CD14-positive monocyte (primary cell): ENCODE measurements around the gene ZFP36L1. TPM values are rescaled to one million over a fixed set of nuclear protein-coding genes. Genes with fewer than 3 reads are reported as not detected.

Experiments
- DNase-seq, 3 donors: peaks; one replicate each; pipeline ENCODE4 v3.0.0-alpha.2; 2011 to 2022
- H2AFZ ChIP-seq: 2 replicates; pipeline ENCODE4 v1.6.0; 2012; ENCODE audit warnings: mild to moderate bottlenecking, low read depth, low read length, inconsistent platforms; ENCODE audit not compliant: insufficient read depth, poor library complexity, severe bottlenecking
- H3K27ac ChIP-seq, 2 donors: 1 replicate in 1 of 2; 2 replicates in 1 of 2; pipeline ENCODE4 v1.5.1; 2012 to 2013; ENCODE audit warnings: low read length in 2 of 2, control low read depth in 1 of 2, inconsistent platforms in 1 of 2, low read depth in 1 of 2, mild to moderate bottlenecking in 1 of 2
- H3K27me3 ChIP-seq, 2 donors: one replicate each; pipeline versions ENCODE4 v1.6.0 to v1.6.1; 2011 to 2013; ENCODE audit warnings: low read length in 2 of 2; ENCODE audit not compliant: control insufficient read depth in 2 of 2, insufficient read depth in 2 of 2
- H3K36me3 ChIP-seq, 2 donors: replicated peaks in 1 of 2; 1 replicate in 1 of 2; 2 replicates in 1 of 2; pipeline versions ENCODE4 v1.5.1 to v1.6.1; 2012 to 2013; ENCODE audit warnings: low read length in 2 of 2, control low read depth in 1 of 2, inconsistent platforms in 1 of 2, mild to moderate bottlenecking in 1 of 2; ENCODE audit not compliant: insufficient read depth in 2 of 2, control insufficient read depth in 1 of 2
- H3K4me1 ChIP-seq, 2 donors: 1 replicate in 1 of 2; 2 replicates in 1 of 2; pipeline versions ENCODE4 v1.5.1 to v1.6.1; 2012 to 2013; ENCODE audit warnings: low read length in 2 of 2, control low read depth in 1 of 2, inconsistent platforms in 1 of 2, mild to moderate bottlenecking in 1 of 2, moderate library complexity in 1 of 2; ENCODE audit not compliant: insufficient read depth in 2 of 2, control insufficient read depth in 1 of 2
- H3K4me2 ChIP-seq: replicated peaks from 2 replicates; pipeline ENCODE3; 2012; ENCODE audit warnings: low read length, moderate library complexity, mild to moderate bottlenecking; ENCODE audit not compliant: poor library complexity, severe bottlenecking; ENCODE audit errors: extremely low read depth
- H3K4me3 ChIP-seq, 3 experiments: fragments of 200-600 bp in 1 of 3; sonication (generic) in 1 of 3; replicated peaks in 1 of 3; 1 replicate in 2 of 3; 2 replicates in 1 of 3; pipeline ENCODE4 v1.5.1; 2011 to 2013; ENCODE audit warnings: low read length in 3 of 3, mild to moderate bottlenecking in 3 of 3, control low read depth in 2 of 3, low read depth in 2 of 3, inconsistent platforms in 1 of 3, moderate library complexity in 1 of 3
- H3K79me2 ChIP-seq: 2 replicates; pipeline ENCODE4 v1.6.0; 2012; ENCODE audit warnings: mild to moderate bottlenecking, control low read depth, inconsistent platforms, low read length, moderate library complexity; ENCODE audit not compliant: insufficient read depth
- H3K9ac ChIP-seq: 2 replicates; pipeline ENCODE4 v1.6.0; 2017; ENCODE audit warnings: low read length, mild to moderate bottlenecking; ENCODE audit not compliant: insufficient read depth, poor library complexity, severe bottlenecking
- H3K9me3 ChIP-seq, 2 donors: replicated peaks in 1 of 2; 1 replicate in 1 of 2; 2 replicates in 1 of 2; pipeline versions ENCODE4 v1.5.1 to v1.6.1; 2012 to 2013; ENCODE audit warnings: low read length in 2 of 2, control low read depth in 1 of 2; ENCODE audit not compliant: control insufficient read depth in 1 of 2, insufficient read depth in 1 of 2
- H4K20me1 ChIP-seq: 2 replicates; pipeline ENCODE4 v1.6.0; 2012; ENCODE audit warnings: mild to moderate bottlenecking, low read length, control low read depth, moderate library complexity; ENCODE audit not compliant: insufficient read depth
- H3K27ac Mint-ChIP-seq, 7 donors: one replicate each; pipeline ENCODE4 v1.8.0; 2020; ENCODE audit warnings: mild to moderate bottlenecking in 7 of 7, mixed read lengths in 7 of 7, moderate library complexity in 6 of 7, inconsistent platforms in 2 of 7
- H3K27me3 Mint-ChIP-seq, 3 donors: one replicate each; pipeline ENCODE4 v1.8.0; 2021 to 2022; ENCODE audit warnings: low read depth in 3 of 3, mild to moderate bottlenecking in 3 of 3, mixed read lengths in 3 of 3, moderate library complexity in 3 of 3, inconsistent platforms in 1 of 3
- H3K36me3 Mint-ChIP-seq, 2 donors: one replicate each; pipeline ENCODE4 v1.8.0; 2020; ENCODE audit warnings: mixed read lengths in 2 of 2, inconsistent platforms in 1 of 2, mild to moderate bottlenecking in 1 of 2
- H3K4me1 Mint-ChIP-seq: one replicate; pipeline ENCODE4 v1.8.0; 2020; ENCODE audit warnings: mild to moderate bottlenecking, mixed read lengths
- H3K4me3 Mint-ChIP-seq, 2 donors: one replicate each; pipeline ENCODE4 v1.8.0; 2020; ENCODE audit warnings: mild to moderate bottlenecking in 2 of 2, mixed read lengths in 2 of 2, moderate library complexity in 1 of 2
- H3K9me3 Mint-ChIP-seq, 7 donors: one replicate each; pipeline ENCODE4 v1.8.0; 2020 to 2022; ENCODE audit warnings: mixed read lengths in 7 of 7, mild to moderate bottlenecking in 6 of 7, moderate library complexity in 6 of 7, inconsistent platforms in 2 of 7
- whole genome bisulfite sequencing: methylation state at CpG from one replicate; pipeline ENCODE4 v1.1.5; 2013; ENCODE audit warnings: missing lambda C conversion rate; ENCODE audit not compliant: insufficient coverage; 5-methylcytosine and 5-hydroxymethylcytosine counted together
- intact Hi-C, 2 donors: fragments of 100-400 bp; cut with micrococcal nuclease; formaldehyde crosslinking; loops; one replicate each; pipeline versions ENCODE4 v1.15.0 to v1.15.1; 2023
- polyA plus RNA-seq, 3 donors: library from polyadenylated mRNA; depleted of rRNA in 1 of 3; unstranded in 2 of 3; stranded (reverse) in 1 of 3; fragments of 300-500 nt in 2 of 3; fragments of >200 nt in 1 of 3; fragmentation: Illumina TruSeq in 2 of 3; gene quantifications; 1 replicate in 2 of 3; 2 replicates in 1 of 3; pipeline ENCODE4 v1.2.3, GENCODE V29; 2012 to 2021
- TF ChIP-seq, protein P1 (sequence below): fragments of 200-600 bp; IDR thresholded peaks from one replicate; pipeline ENCODE4 v1.8.0; 2022; ENCODE audit warnings: antibody characterized with exemption, mild to moderate bottlenecking

Gene ZFP36L1
- polyA plus RNA-seq, 3 donors, result 151 to 934 (median 185) TPM

DNA sequence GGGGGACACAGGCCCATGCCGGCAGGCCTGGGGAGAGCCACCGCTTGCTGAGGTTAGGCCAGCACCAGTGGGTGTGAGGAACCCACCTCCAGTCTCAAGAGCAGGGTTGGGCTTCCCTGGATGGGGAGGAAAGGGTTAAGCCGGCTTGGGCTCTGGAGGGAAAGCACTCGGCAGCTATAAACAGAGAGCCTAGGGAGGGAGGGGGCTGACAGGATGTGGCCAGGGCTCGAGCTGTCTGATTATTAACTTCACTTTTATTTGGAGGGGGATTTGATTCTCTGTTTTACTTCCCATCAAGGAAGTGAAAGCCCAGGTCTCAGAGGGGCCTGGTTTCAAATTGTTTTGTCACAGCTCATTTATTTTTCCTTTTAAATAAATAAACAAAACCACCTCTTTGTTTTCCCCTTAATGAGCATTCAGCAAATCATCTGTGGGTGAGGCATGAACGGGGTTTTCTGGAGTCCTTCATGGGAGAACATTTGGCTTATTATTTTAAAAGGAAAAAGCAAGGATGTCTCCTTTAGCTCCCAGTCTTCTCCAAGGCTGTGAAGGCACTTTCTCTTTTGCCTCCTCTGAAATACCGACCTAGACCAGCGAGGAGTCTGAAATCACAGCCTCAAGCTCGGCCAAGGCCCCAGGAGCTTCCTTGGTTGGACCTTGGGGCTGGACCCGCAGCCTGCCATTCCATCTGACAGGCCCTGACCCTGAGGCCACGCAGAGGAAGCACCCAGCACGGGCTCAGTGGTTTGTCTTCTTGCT lies 21.9 kb upstream of the ZFP36L1 start:
- Histone ChIP-seq H3K4me3 (peak overlapping the region in 2 of 3 experiments; percentile 2 to 62), H4K20me1 (no peaks in the 10 kb centered on the region), H2AFZ (peak overlapping the region; percentile 98), H3K9me3 (peaks cover 0 to 3% of the 10 kb centered on the region in 2 donors), H3K27me3 (no peaks in the 10 kb centered on the region), H3K79me2 (peaks cover 8% of the 10 kb centered on the region), H3K4me2 (peak overlapping the region; percentile 71), H3K27ac (peak overlapping the region; percentile 41 to 93), H3K36me3 (no peaks in the 10 kb centered on the region), H3K9ac (no peak overlapping the region), H3K4me1 (peaks cover 31 to 39% of the 10 kb centered on the region in 2 donors)
- peak in 1 of 3 donors; percentile 33 for DNase-seq
- H3K27me3 Mint-ChIP-seq, result peaks cover 3 to 7% (median 4%) of the 10 kb centered on the region in 3 donors
- H3K27ac Mint-ChIP-seq, result peak overlapping the region; percentile 48 to 94 (median 87)
- WGBS, result 34% methylated on average over 8 of the region's 12 CpGs
- peaks cover 5 to 8% of the 10 kb centered on the region in 2 donors for H3K36me3 Mint-ChIP-seq
- intact Hi-C loops, result loop anchor here (5.0 kb wide), 4 partner anchors 562 to 977 kb away; no protein-coding TSS in a partner anchor
- TF ChIP-seq, protein P1, sequence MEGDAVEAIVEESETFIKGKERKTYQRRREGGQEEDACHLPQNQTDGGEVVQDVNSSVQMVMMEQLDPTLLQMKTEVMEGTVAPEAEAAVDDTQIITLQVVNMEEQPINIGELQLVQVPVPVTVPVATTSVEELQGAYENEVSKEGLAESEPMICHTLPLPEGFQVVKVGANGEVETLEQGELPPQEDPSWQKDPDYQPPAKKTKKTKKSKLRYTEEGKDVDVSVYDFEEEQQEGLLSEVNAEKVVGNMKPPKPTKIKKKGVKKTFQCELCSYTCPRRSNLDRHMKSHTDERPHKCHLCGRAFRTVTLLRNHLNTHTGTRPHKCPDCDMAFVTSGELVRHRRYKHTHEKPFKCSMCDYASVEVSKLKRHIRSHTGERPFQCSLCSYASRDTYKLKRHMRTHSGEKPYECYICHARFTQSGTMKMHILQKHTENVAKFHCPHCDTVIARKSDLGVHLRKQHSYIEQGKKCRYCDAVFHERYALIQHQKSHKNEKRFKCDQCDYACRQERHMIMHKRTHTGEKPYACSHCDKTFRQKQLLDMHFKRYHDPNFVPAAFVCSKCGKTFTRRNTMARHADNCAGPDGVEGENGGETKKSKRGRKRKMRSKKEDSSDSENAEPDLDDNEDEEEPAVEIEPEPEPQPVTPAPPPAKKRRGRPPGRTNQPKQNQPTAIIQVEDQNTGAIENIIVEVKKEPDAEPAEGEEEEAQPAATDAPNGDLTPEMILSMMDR, result no peak
- peaks cover 0 to 2% (median 0%) of the 10 kb centered on the region in 7 donors for H3K9me3 Mint-ChIP-seq
- H3K4me1 Mint-ChIP-seq, result peaks cover 37% of the 10 kb centered on the region
- peak overlapping the region; percentile 64 to 80 for H3K4me3 Mint-ChIP-seq

GRCh38 chr14:68814238-68814538 lies 21.3 kb upstream of the ZFP36L1 start:
- Mint-ChIP-seq H3K4me1 (peaks cover 37% of the 10 kb centered on the region), H3K9me3 (peaks cover 0 to 2% (median 0%) of the 10 kb centered on the region in 7 donors), H3K27me3 (peaks cover 3 to 8% (median 4%) of the 10 kb centered on the region in 3 donors), H3K27ac (peak overlapping the region in 6 of 7 donors; percentile 69 to 94 (median 88)), H3K4me3 (peak overlapping the region; percentile 60 to 80), H3K36me3 (peaks cover 5 to 8% of the 10 kb centered on the region in 2 donors)
- H4K20me1 ChIP-seq, result no peaks in the 10 kb centered on the region
- no peak for DNase-seq
- peaks cover 0 to 3% of the 10 kb centered on the region in 2 donors for H3K9me3 ChIP-seq
- peak overlapping the region; percentile 98 for H2AFZ ChIP-seq
- TF ChIP-seq, protein P1, result no peak
- no peaks in the 10 kb centered on the region for H3K27me3 ChIP-seq
- peaks cover 8% of the 10 kb centered on the region for H3K79me2 ChIP-seq
- H3K4me3 ChIP-seq, result peak overlapping the region in 2 of 3 experiments; percentile 2 to 62
- intact Hi-C loops, result no loop called here
- no peaks in the 10 kb centered on the region for H3K36me3 ChIP-seq
- 67% methylated on average over 2 of the region's 2 CpGs for WGBS
- peak overlapping the region; percentile 41 to 93 for H3K27ac ChIP-seq
- peaks cover 31 to 39% of the 10 kb centered on the region in 2 donors for H3K4me1 ChIP-seq
- H3K9ac ChIP-seq, result no peak overlapping the region
- H3K4me2 ChIP-seq, result peak overlapping the region; percentile 71
